Endodermal cell (in vitro differentiated cells): Measurements from ENCODE around the gene COX8C. TPM values are rescaled to one million over a fixed set of nuclear protein-coding genes. Genes with fewer than 3 reads are reported as not detected.

Experiments used
- DNase-seq: peaks from one replicate; pipeline ENCODE4 v3.0.0-alpha.2; 2017
- H3K27ac ChIP-seq: 2 replicates; pipeline ENCODE4 v1.5.1; 2013; ENCODE audit warnings: mild to moderate bottlenecking, low read depth, low read length, moderate library complexity
- H3K27me3 ChIP-seq: 2 replicates; pipeline ENCODE4 v1.6.1; 2013; ENCODE audit warnings: mild to moderate bottlenecking, low read length, moderate library complexity; ENCODE audit not compliant: insufficient read depth, control insufficient read depth, poor library complexity, severe bottlenecking
- H3K36me3 ChIP-seq: 2 replicates; pipeline ENCODE4 v1.7.0; 2013; ENCODE audit warnings: mild to moderate bottlenecking, low read length, moderate library complexity; ENCODE audit not compliant: control insufficient read depth, insufficient read depth
- H3K4me1 ChIP-seq: one replicate; pipeline ENCODE4 v1.7.0; 2013; ENCODE audit warnings: low read length; ENCODE audit not compliant: control insufficient read depth, insufficient read depth
- H3K4me3 ChIP-seq: 2 replicates; pipeline ENCODE4 v1.5.1; 2013; ENCODE audit warnings: mild to moderate bottlenecking, low read length, moderate library complexity
- H3K9ac ChIP-seq: 2 replicates; pipeline ENCODE4 v1.6.1; 2013; ENCODE audit warnings: mild to moderate bottlenecking, low read length, moderate library complexity; ENCODE audit not compliant: poor library complexity, severe bottlenecking; ENCODE audit errors: extremely low read depth
- H3K9me3 ChIP-seq: 2 replicates; pipeline ENCODE4 v1.6.1; 2013; ENCODE audit warnings: mild to moderate bottlenecking, low read length, moderate library complexity; ENCODE audit not compliant: control insufficient read depth
- H3K27ac Mint-ChIP-seq: 2 replicates; pipeline ENCODE4 v1.8.0; 2020; ENCODE audit warnings: mixed read lengths
- H3K27me3 Mint-ChIP-seq: 2 replicates; pipeline ENCODE4 v1.8.0; 2021; ENCODE audit warnings: mild to moderate bottlenecking, mixed read lengths; ENCODE audit not compliant: insufficient read depth
- H3K36me3 Mint-ChIP-seq: 2 replicates; pipeline ENCODE4 v1.8.0; 2020; ENCODE audit warnings: low read depth, mixed read lengths
- H3K4me1 Mint-ChIP-seq: 2 replicates; pipeline ENCODE4 v1.8.0; 2020; ENCODE audit warnings: mixed read lengths
- H3K4me3 Mint-ChIP-seq: 2 replicates; pipeline ENCODE4 v1.8.0; 2020; ENCODE audit warnings: mild to moderate bottlenecking, moderate library complexity, mixed read lengths
- H3K9me3 Mint-ChIP-seq: 2 replicates; pipeline ENCODE4 v1.8.0; 2020; ENCODE audit warnings: mild to moderate bottlenecking, mixed read lengths
- CTCF ChIP-seq: fragments of 200-600 bp; sonication (generic); conservative IDR thresholded peaks from 2 replicates; pipeline ENCODE4 v1.5.0; 2021; ENCODE audit warnings: antibody characterized with exemption, mild to moderate bottlenecking
- WGBS, 2 experiments: methylation state at CpG; one replicate each; pipeline versions ENCODE4 v1.1.5 to v1.1.7; 2013; ENCODE audit warnings: missing lambda C conversion rate in 2 of 2, mixed read lengths in 1 of 2; ENCODE audit not compliant: insufficient coverage in 1 of 2, insufficient read length in 1 of 2; 5-methylcytosine and 5-hydroxymethylcytosine counted together
- total RNA-seq, 2 donors: library from RNA; stranded (reverse); fragmentation: NEBNext Ultra II Directional in 1 of 2; extraction: Animal tissue kit (Norgen Biotek cat#: 25700) in 1 of 2; gene quantifications; 2 replicates in 1 of 2; 3 replicates in 1 of 2; pipeline ENCODE4 v1.2.1, GENCODE V29; 2021

Gene COX8C
- total RNA-seq, 2 donors from 2014 or later: not detected

GRCh38 chr14:93369713-93370266 is 22.8 kb downstream of the COX8C start:
- Histone ChIP-seq H3K9ac (no peak overlapping the region), H3K27ac (no peak overlapping the region), H3K4me1 (no peaks in the 10 kb centered on the region), H3K27me3 (no peaks in the 10 kb centered on the region), H3K4me3 (no peak overlapping the region), H3K36me3 (no peaks in the 10 kb centered on the region), H3K9me3 (peaks cover 10% of the 10 kb centered on the region)
- Mint-ChIP-seq H3K4me1 (no peaks in the 10 kb centered on the region), H3K4me3 (no peak overlapping the region), H3K9me3 (peaks cover 9% of the 10 kb centered on the region), H3K27me3 (peaks cover 4% of the 10 kb centered on the region), H3K36me3 (no peaks in the 10 kb centered on the region), H3K27ac (no peak overlapping the region)
- whole genome bisulfite sequencing, 2 experiments: 94 to 100% methylated on average over 3 to 4 of the region's 4 CpGs
- DNase-seq: no peak
- no peak for TF ChIP-seq CTCF

- no peak overlapping the region for H3K4me3 ChIP-seq
- Mint-ChIP-seq H3K36me3 (no peaks in the 10 kb centered on the region), H3K4me1 (peaks cover 11% of the 10 kb centered on the region), H3K4me3 (no peak overlapping the region), H3K27ac (no peak overlapping the region), H3K27me3 (peaks cover 8% of the 10 kb centered on the region), H3K9me3 (peaks cover 9% of the 10 kb centered on the region)
- H3K9ac ChIP-seq: no peak overlapping the region
- WGBS, 2 experiments: 94 to 100% methylated on average over 4 to 6 of the region's 6 CpGs
- no peak for TF ChIP-seq CTCF
- peaks cover 10% of the 10 kb centered on the region for H3K9me3 ChIP-seq
- H3K36me3 ChIP-seq: no peaks in the 10 kb centered on the region
- no peaks in the 10 kb centered on the region for H3K27me3 ChIP-seq
- H3K27ac ChIP-seq: no peak overlapping the region
- peaks cover 3% of the 10 kb centered on the region for H3K4me1 ChIP-seq
- DNase-seq: no peak
These were observed 28.7 kb downstream of the COX8C start for GRCh38 chr14:93375673-93376156.

- Mint-ChIP-seq H3K36me3 (no peaks in the 10 kb centered on the region), H3K4me3 (no peak overlapping the region), H3K9me3 (peaks cover 6% of the 10 kb centered on the region), H3K27ac (no peak overlapping the region), H3K4me1 (peaks cover 20% of the 10 kb centered on the region), H3K27me3 (peaks cover 4% of the 10 kb centered on the region)
- DNase-seq: no peak
- Histone ChIP-seq H3K9me3 (no peaks in the 10 kb centered on the region), H3K4me3 (no peak overlapping the region), H3K36me3 (no peaks in the 10 kb centered on the region), H3K27ac (no peak overlapping the region), H3K9ac (no peak overlapping the region), H3K27me3 (no peaks in the 10 kb centered on the region), H3K4me1 (peaks cover 7% of the 10 kb centered on the region)
- TF ChIP-seq CTCF: no peak
- 100% methylated on average over 1 of the region's 1 CpG; no CpG with 5 or more reads in 1 of the 2 experiments for WGBS, 2 experiments
These were observed 32.8 kb downstream of the COX8C start for GRCh38 chr14:93379831-93380230.
